G401 (cell line): ENCODE data around the gene KLK5. TPM values are rescaled to one million over a fixed set of nuclear protein-coding genes. Genes with fewer than 3 reads are reported as not detected.

ENCODE experiments used
- DNase-seq: peaks from one replicate; pipeline ENCODE4 v3.0.0-alpha.2; 2015; ENCODE audit warnings: low spot score
- in situ Hi-C: cut with HindIII; loops from 2 replicates; pipeline ENCODE4 v1.10.0; 2016; ENCODE audit warnings: low sequenced_read_pairs, mixed read lengths
- total RNA-seq: library from RNA; depleted of rRNA; stranded (reverse); fragments of >200 nt; shearing (Covaris generic); gene quantifications from 2 replicates; pipeline ENCODE4 v1.2.3, GENCODE V29; 2014

KLK5 gene
- total RNA-seq, 1 experiment from 2014 or later: 0.58 TPM

- DNase-seq: no peak
- in situ Hi-C loops: no loop called here
These were observed 24.0 kb downstream of the KLK5 start for GRCh38 chr19:50928831-50929230.

GRCh38 chr19:50926144-50926543 lies 26.7 kb downstream of the KLK5 start:
- in situ Hi-C loops: no loop called here
- DNase-seq: no peak

- in situ Hi-C loops: no loop called here
- DNase-seq: no peak
These were observed 27.1 kb downstream of the KLK5 start for GRCh38 chr19:50925734-50926133.

GRCh38 chr19:50924586-50924985 lies 28.3 kb downstream of the KLK5 start:
- DNase-seq: no peak
- in situ Hi-C loops: no loop called here

GRCh38 chr19:50922317-50922853 lies 30.5 kb downstream of the KLK5 start:
- peak; percentile 83 for DNase-seq
- in situ Hi-C loops: no loop called here

GRCh38 chr19:50921426-50922316 lies 31.2 kb downstream of the KLK5 start:
- no peak for DNase-seq
- in situ Hi-C loops: no loop called here

GRCh38 chr19:50916069-50916468 lies 36.8 kb downstream of the KLK5 start:
- in situ Hi-C loops: no loop called here
- DNase-seq: no peak

GRCh38 chr19:50912727-50913716 lies 39.8 kb downstream of the KLK5 start:
- DNase-seq: no peak
- in situ Hi-C loops: no loop called here

- no peak for DNase-seq
- in situ Hi-C loops: no loop called here
These were observed 40.7 kb downstream of the KLK5 start for GRCh38 chr19:50912102-50912599.

GRCh38 chr19:50911206-50912101 lies 41.4 kb downstream of the KLK5 start, which contains the start of gene KLK4:
KLK4 (minus strand) TSS chr19:50911395; CDS start chr19:50910738, 657 bp downstream.
- in situ Hi-C loops: no loop called here
- DNase-seq: no peak

- no peak for DNase-seq
- in situ Hi-C loops: no loop called here
These were observed 42.1 kb downstream of the KLK5 start for GRCh38 chr19:50910722-50911121.

GRCh38 chr19:50909240-50910070 lies 43.4 kb downstream of the KLK5 start:
- peak; percentile 40 for DNase-seq
- in situ Hi-C loops: no loop called here

- in situ Hi-C loops: no loop called here
- no peak for DNase-seq
These were observed 44.5 kb downstream of the KLK5 start for GRCh38 chr19:50908336-50908735.

- in situ Hi-C loops: no loop called here
- DNase-seq: peak; percentile 10
These were observed 46.6 kb downstream of the KLK5 start for GRCh38 chr19:50906217-50906616.

GRCh38 chr19:50902640-50903039 lies 50.2 kb downstream of the KLK5 start:
- in situ Hi-C loops: no loop called here
- no peak for DNase-seq

- DNase-seq: no peak
- in situ Hi-C loops: no loop called here
These were observed 53.3 kb downstream of the KLK5 start for GRCh38 chr19:50899569-50899968.

GRCh38 chr19:50898018-50898417 lies 54.8 kb downstream of the KLK5 start:
- in situ Hi-C loops: no loop called here
- no peak for DNase-seq

- in situ Hi-C loops: no loop called here
- no peak for DNase-seq
These were observed 55.2 kb downstream of the KLK5 start for GRCh38 chr19:50897612-50898011.
